Endothelial cell of umbilical vein (primary cell): ENCODE data around the gene ADAMTS6. TPM values are rescaled to one million over a fixed set of nuclear protein-coding genes. Genes with fewer than 3 reads are reported as not detected.

Experiments
- BruUV-seq: library from RNA; stranded (reverse); fragments of 400-500 nt; replicated peaks from 2 replicates; lab custom pipeline; 2021; lab: Mats Ljungman, UMichigan
- CTCF ChIA-PET: fragments of 300-600, 350-600 bp; sonication (Branson Sonifier 250); formaldehyde crosslinking; loops from one replicate; lab custom pipeline; 2021; ENCODE audit warnings: antibody characterized with exemption, inconsistent platforms; lab: Charles Lee
- POLR2A ChIA-PET: fragments of 300-600, 350-600 bp; sonication (Branson Sonifier 250); formaldehyde crosslinking; loops from one replicate; lab custom pipeline; 2021; ENCODE audit warnings: antibody characterized with exemption, inconsistent platforms; lab: Charles Lee
- DNase-seq: peaks from one replicate; pipeline ENCODE4 v3.0.0-alpha.2; 2011; ENCODE audit warnings: low read depth, low spot score
- FAIRE-seq: peaks from 2 replicates; lab custom pipeline; 2011; peaks lifted over from hg19 to GRCh38; lab: Jason Lieb, UNC
- H2AFZ ChIP-seq: 2 replicates; pipeline ENCODE4 v1.6.0; 2012; ENCODE audit warnings: low read depth, low read length, control low read depth, inconsistent platforms
- H3K27ac ChIP-seq: 2 replicates; pipeline ENCODE4 v1.5.1; 2011; ENCODE audit warnings: low read depth, mild to moderate bottlenecking, control low read depth, low read length, moderate library complexity; ENCODE audit not compliant: insufficient read depth
- H3K27me3 ChIP-seq, 2 experiments: 2 replicates each; pipeline versions ENCODE4 v1.6.0 to v1.6.1; 2011; ENCODE audit warnings: low read length in 2 of 2, mixed read lengths in 1 of 2; ENCODE audit not compliant: control insufficient read depth in 2 of 2, insufficient read depth in 2 of 2
- H3K36me3 ChIP-seq, 2 experiments: 2 replicates in 1 of 2; 3 replicates in 1 of 2; pipeline ENCODE4 v1.5.1; 2011; ENCODE audit warnings: low read length in 2 of 2, mild to moderate bottlenecking in 1 of 2, moderate library complexity in 1 of 2; ENCODE audit not compliant: control insufficient read depth in 2 of 2, insufficient read depth in 2 of 2; ENCODE audit errors: extremely low read depth in 1 of 2
- H3K4me1 ChIP-seq: 3 replicates; pipeline ENCODE4 v1.5.1; 2011; ENCODE audit warnings: mild to moderate bottlenecking, low read length; ENCODE audit not compliant: control insufficient read depth, insufficient read depth; ENCODE audit errors: extremely low read depth
- H3K4me2 ChIP-seq: 2 replicates; pipeline ENCODE4 v1.6.1; 2011; ENCODE audit warnings: low read length, control low read depth, mixed read lengths; ENCODE audit not compliant: insufficient read depth
- H3K4me3 ChIP-seq, 3 experiments: fragments of 200-600 bp in 1 of 3; sonication (generic), shearing (Covaris generic) in 1 of 3; replicated peaks in 1 of 3; 2 replicates each; pipeline ENCODE4 v1.5.1; 2011 to 2016; ENCODE audit warnings: control low read depth in 3 of 3, low read length in 3 of 3, mild to moderate bottlenecking in 2 of 3, inconsistent platforms in 1 of 3, low read depth in 1 of 3, moderate library complexity in 1 of 3; ENCODE audit not compliant: insufficient read depth in 1 of 3
- H3K79me2 ChIP-seq: 2 replicates; pipeline ENCODE4 v1.6.0; 2012; ENCODE audit warnings: low read length, inconsistent platforms; ENCODE audit not compliant: control insufficient read depth, insufficient read depth
- H3K9ac ChIP-seq: replicated peaks from 2 replicates; pipeline ENCODE3; 2011; ENCODE audit warnings: low read length, control low read depth; ENCODE audit not compliant: insufficient read depth; ENCODE audit errors: extremely low read depth
- H3K9me1 ChIP-seq: replicated peaks from 3 replicates; pipeline ENCODE4 v1.6.0; 2011; ENCODE audit warnings: mild to moderate bottlenecking, low read length; ENCODE audit not compliant: control insufficient read depth, insufficient read depth; ENCODE audit errors: extremely low read depth
- H3K9me3 ChIP-seq: replicated peaks from 2 replicates; pipeline ENCODE4 v1.5.1; 2012; ENCODE audit warnings: low read length, inconsistent platforms; ENCODE audit not compliant: control insufficient read depth, insufficient read depth
- H4K20me1 ChIP-seq: replicated peaks from 2 replicates; pipeline ENCODE3; 2011; ENCODE audit warnings: mild to moderate bottlenecking, low read length; ENCODE audit not compliant: control insufficient read depth, insufficient read depth; ENCODE audit errors: extremely low read depth
- CTCF ChIP-seq, 2 donors: IDR thresholded peaks; 1 replicate in 1 of 2; 2 replicates in 1 of 2; pipeline ENCODE4 v1.5.1; 2011; ENCODE audit warnings: low read length in 2 of 2, mild to moderate bottlenecking in 2 of 2, moderate library complexity in 2 of 2, control low read depth in 1 of 2, inconsistent platforms in 1 of 2, low read depth in 1 of 2; ENCODE audit not compliant: insufficient read depth in 1 of 2; ENCODE audit errors: extremely low read depth in 1 of 2
- EZH2 ChIP-seq: IDR thresholded peaks from 2 replicates; pipeline ENCODE4 v1.6.1; 2012; ENCODE audit warnings: borderline replicate concordance, low read depth, mild to moderate bottlenecking, moderate library complexity, low read length, inconsistent platforms; ENCODE audit not compliant: severe bottlenecking
- FOS ChIP-seq: IDR thresholded peaks from 2 replicates; pipeline ENCODE4 v1.6.1; 2011; ENCODE audit warnings: mild to moderate bottlenecking, low read length, moderate library complexity, borderline replicate concordance; ENCODE audit not compliant: insufficient read depth
- GATA2 ChIP-seq: IDR thresholded peaks from 2 replicates; pipeline ENCODE4 v1.7.0; 2011; ENCODE audit warnings: low read depth, mild to moderate bottlenecking, moderate library complexity, mixed read lengths, low read length; ENCODE audit not compliant: insufficient read length, insufficient read depth
- JUN ChIP-seq: IDR thresholded peaks from 2 replicates; pipeline ENCODE4 v1.6.1; 2011; ENCODE audit warnings: borderline replicate concordance, low read depth; ENCODE audit not compliant: insufficient read length, insufficient read depth
- MAX ChIP-seq: IDR thresholded peaks from 2 replicates; pipeline ENCODE4 v1.6.1; 2011; ENCODE audit not compliant: insufficient read depth, insufficient read length
- MYC ChIP-seq: IDR thresholded peaks from one replicate; pipeline ENCODE4 v1.6.1; 2011; ENCODE audit warnings: mild to moderate bottlenecking, low read depth, low read length
- POLR2A ChIP-seq: IDR thresholded peaks from 2 replicates; pipeline ENCODE4 v1.6.1; 2012; ENCODE audit warnings: low read depth, mild to moderate bottlenecking, control low read depth, low read length
- POLR2AphosphoS5 ChIP-seq: IDR thresholded peaks from 2 replicates; pipeline ENCODE4 v1.6.1; 2012; ENCODE audit warnings: low read depth, mild to moderate bottlenecking, control low read depth, low read length, moderate library complexity; ENCODE audit not compliant: insufficient read depth
- dilution Hi-C: fragments of 300-500 bp; cut with MboI; formaldehyde crosslinking; loops from one replicate; pipeline ENCODE4 v1.15.0; 2019; ENCODE audit warnings: low sequenced_read_pairs; ENCODE audit not compliant: extremely low pct_ligation_motif_present
- intact Hi-C: fragments of 100-400 bp; cut with micrococcal nuclease; formaldehyde crosslinking; loops from one replicate; pipeline ENCODE4 v1.10.0; 2022
- polyA plus RNA-seq, 4 experiments: library from polyadenylated mRNA; depleted of rRNA in 3 of 4; stranded (reverse) in 3 of 4; unstranded in 1 of 4; fragments of >200 nt; gene quantifications; 2 replicates each; pipeline versions ENCODE4 v1.2.1 to v1.2.3, GENCODE V29; 2011 to 2012; ENCODE audit warnings: missing spikeins in 1 of 4
- total RNA-seq: library from RNA; stranded (reverse); gene quantifications from 2 replicates; pipeline ENCODE4 v1.2.3, GENCODE V29; 2021

ADAMTS6 gene
- total and polyA plus RNA-seq, 2 donors (not counting 3 experiments of a cell fraction or from before 2014, with no cell fraction given), result 20.4 to 43.4 TPM

- H3K36me3 ChIP-seq, result peaks cover 0 to 10% of the 10 kb centered on the region in 2 experiments
- TF ChIP-seq POLR2A (no peak), CTCF (IDR thresholded peaks at IDR 0.05; ENCODE audit: extremely low read depth in 1 of 2, insufficient read depth in 1 of 2, low read depth in 1 of 2, low read length in 2 of 2) (no peak), EZH2 (no peak), JUN (no peak), MYC (no peak), POLR2AphosphoS5 (no peak), MAX (no peak), FOS (no peak), GATA2 (no peak)
- ChIA-PET CTCF (no interaction called here), POLR2A (no interaction called here)
- H3K79me2 ChIP-seq, result peaks cover 64% of the 10 kb centered on the region
- H3K9me3 ChIP-seq, result no peaks in the 10 kb centered on the region
- H3K4me1 ChIP-seq, result peaks cover 30% of the 10 kb centered on the region
- no peak overlapping the region for H3K27ac ChIP-seq
- H4K20me1 ChIP-seq, result no peaks in the 10 kb centered on the region
- BruUV-seq, result no TSS peak
- DNase-seq, result no peak
- no peak overlapping the region for H3K9ac ChIP-seq
- no peaks in the 10 kb centered on the region for H3K9me1 ChIP-seq
- dilution Hi-C loops (no loop called here), intact Hi-C loops (no loop called here)
- H3K4me2 ChIP-seq, result no peak overlapping the region
- no peak for FAIRE-seq
- no peaks in the 10 kb centered on the region for H3K27me3 ChIP-seq
- H3K4me3 ChIP-seq, result no peak overlapping the region
- H2AFZ ChIP-seq, result no peak overlapping the region
These were observed 13.1 kb downstream of the ADAMTS6 start for GRCh38 chr5:65468633-65469032.
